GM19452 (cell line): ENCODE results near the gene TMEM52B.

Experiments
- ATAC-seq: cut with Tn5 transposase; IDR thresholded peaks from one replicate; pipeline ENCODE4 v1.9.1; 2021; ENCODE audit not compliant: unreplicated experiment

The TMEM52B gene

GRCh38 chr12:10238526-10238925, 59.7 kb downstream of the TMEM52B start:
- ATAC-seq, result no peak

DNA sequence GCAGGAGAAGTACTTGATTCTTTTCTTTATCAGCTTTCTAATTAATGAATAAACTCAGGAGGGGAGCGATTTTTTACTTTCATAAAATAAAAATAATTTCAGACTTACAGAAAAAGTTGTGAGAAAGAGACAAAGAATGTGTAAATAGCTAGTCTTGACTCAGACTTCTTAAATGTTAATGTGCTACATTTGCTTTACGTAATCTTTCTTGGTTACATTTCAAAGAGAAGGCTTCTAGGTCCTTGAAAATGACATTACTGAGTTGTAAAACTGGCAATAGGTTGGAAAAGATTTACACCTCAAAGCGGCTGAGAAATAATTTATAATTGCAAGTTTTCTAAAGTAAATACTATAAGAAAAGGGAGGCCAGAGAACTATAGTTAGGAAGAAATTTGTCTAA, 62.5 kb downstream of the TMEM52B start:
- no peak for ATAC-seq
